OCI-LY7 (cell line): ENCODE data around the gene CORIN.

Source experiments
- CTCF ChIP-seq: fragments of 200-600 bp; sonication (generic); conservative IDR thresholded peaks from 2 replicates; pipeline ENCODE4 v1.5.1; 2014; ENCODE audit warnings: mild to moderate bottlenecking, antibody characterized with exemption, low read length, moderate library complexity, mixed read lengths
- EZH2phosphoT487 ChIP-seq: fragments of 200-600 bp; sonication (generic); IDR thresholded peaks from 2 replicates; pipeline ENCODE4 v1.6.1; 2018; ENCODE audit warnings: low read depth, borderline replicate concordance, mild to moderate bottlenecking, mixed run types, antibody characterized with exemption, low read length, moderate library complexity, mixed read lengths

GRCh38 chr4:47784222-47784621 lies 53.6 kb downstream of the CORIN start:
- no peak for TF ChIP-seq CTCF
- TF ChIP-seq EZH2phosphoT487 = no peak
